Muscle layer of colon (tissue), 2 donors: ENCODE measurements around the gene PLAC1.

ENCODE experiments used
- H3K27ac ChIP-seq: one replicate; pipeline ENCODE4 v1.7.0; 2013; ENCODE audit warnings: low read depth, mild to moderate bottlenecking, low read length, moderate library complexity
- H3K27me3 ChIP-seq, 2 donors: one replicate each; pipeline ENCODE4 v1.7.0; 2013; ENCODE audit warnings: low read length in 2 of 2, mild to moderate bottlenecking in 2 of 2; ENCODE audit not compliant: insufficient read depth in 2 of 2, control insufficient read depth in 1 of 2
- H3K36me3 ChIP-seq: one replicate; pipeline ENCODE4 v1.7.0; 2013; ENCODE audit warnings: mild to moderate bottlenecking, low read length; ENCODE audit not compliant: insufficient read depth
- H3K4me1 ChIP-seq: one replicate; pipeline ENCODE4 v1.7.0; 2013; ENCODE audit warnings: mild to moderate bottlenecking, low read length; ENCODE audit not compliant: insufficient read depth
- H3K4me3 ChIP-seq, 2 donors: one replicate each; pipeline ENCODE4 v1.7.0; 2013; ENCODE audit warnings: low read length in 2 of 2, low read depth in 1 of 2, mild to moderate bottlenecking in 1 of 2, moderate library complexity in 1 of 2
- H3K9ac ChIP-seq: one replicate; pipeline ENCODE4 v1.7.0; 2013; ENCODE audit warnings: low read length
- H3K9me3 ChIP-seq: one replicate; pipeline ENCODE4 v1.7.0; 2013; ENCODE audit warnings: mild to moderate bottlenecking, low read length
- donor health status: abdominal sarcoma.
- donor health status: Adenocarcinoma of cecum.

PLAC1 gene

GRCh38 chrX:134570899-134571298 is 87.4 kb downstream of the PLAC1 start:
- H3K27ac ChIP-seq = no peak overlapping the region
- peaks cover 4 to 8% of the 10 kb centered on the region in 2 donors for H3K27me3 ChIP-seq
- H3K4me1 ChIP-seq = no peaks in the 10 kb centered on the region
- no peaks in the 10 kb centered on the region for H3K9me3 ChIP-seq
- H3K9ac ChIP-seq = no peak overlapping the region
- no peak overlapping the region for H3K4me3 ChIP-seq
- H3K36me3 ChIP-seq = no peaks in the 10 kb centered on the region

- Histone ChIP-seq H3K27me3 (peaks cover 4 to 8% of the 10 kb centered on the region in 2 donors), H3K27ac (no peak overlapping the region), H3K36me3 (no peaks in the 10 kb centered on the region), H3K9me3 (no peaks in the 10 kb centered on the region), H3K4me3 (no peak overlapping the region), H3K9ac (no peak overlapping the region), H3K4me1 (no peaks in the 10 kb centered on the region)
Observed at GRCh38 chrX:134570509-134570846, 87.8 kb downstream of the PLAC1 start.

- no peak overlapping the region for H3K4me3 ChIP-seq
- no peaks in the 10 kb centered on the region for H3K4me1 ChIP-seq
- no peak overlapping the region for H3K27ac ChIP-seq
- no peak overlapping the region for H3K9ac ChIP-seq
- no peaks in the 10 kb centered on the region for H3K9me3 ChIP-seq
- H3K36me3 ChIP-seq = no peaks in the 10 kb centered on the region
- peaks cover 1 to 4% of the 10 kb centered on the region in 2 donors for H3K27me3 ChIP-seq
Observed at GRCh38 chrX:134569306-134569705, 89.0 kb downstream of the PLAC1 start.

GRCh38 chrX:134568285-134569016 is 89.8 kb downstream of the PLAC1 start:
- Histone ChIP-seq H3K9me3 (no peaks in the 10 kb centered on the region), H3K36me3 (no peaks in the 10 kb centered on the region), H3K9ac (no peak overlapping the region), H3K4me3 (no peak overlapping the region), H3K4me1 (no peaks in the 10 kb centered on the region), H3K27ac (no peak overlapping the region), H3K27me3 (peaks cover 0 to 4% of the 10 kb centered on the region in 2 donors)

GRCh38 chrX:134566506-134566905 is 91.8 kb downstream of the PLAC1 start:
- H3K9me3 ChIP-seq = no peaks in the 10 kb centered on the region
- no peak overlapping the region for H3K4me3 ChIP-seq
- no peaks in the 10 kb centered on the region for H3K4me1 ChIP-seq
- H3K9ac ChIP-seq = no peak overlapping the region
- peaks cover 0 to 4% of the 10 kb centered on the region in 2 donors for H3K27me3 ChIP-seq
- H3K27ac ChIP-seq = no peak overlapping the region
- H3K36me3 ChIP-seq = no peaks in the 10 kb centered on the region

- Histone ChIP-seq H3K27me3 (peaks cover 0 to 4% of the 10 kb centered on the region in 2 donors), H3K9me3 (no peaks in the 10 kb centered on the region), H3K4me1 (no peaks in the 10 kb centered on the region), H3K9ac (no peak overlapping the region), H3K36me3 (no peaks in the 10 kb centered on the region), H3K27ac (no peak overlapping the region), H3K4me3 (no peak overlapping the region)
Observed at GRCh38 chrX:134562002-134562401, 96.3 kb downstream of the PLAC1 start.

GRCh38 chrX:134558133-134558532 is 100.1 kb downstream of the PLAC1 start:
- Histone ChIP-seq H3K9ac (no peak overlapping the region), H3K27me3 (peaks cover 0 to 5% of the 10 kb centered on the region in 2 donors), H3K4me1 (no peaks in the 10 kb centered on the region), H3K9me3 (no peaks in the 10 kb centered on the region), H3K27ac (no peak overlapping the region), H3K36me3 (no peaks in the 10 kb centered on the region), H3K4me3 (no peak overlapping the region)

- Histone ChIP-seq H3K4me1 (no peaks in the 10 kb centered on the region), H3K36me3 (no peaks in the 10 kb centered on the region), H3K27ac (no peak overlapping the region), H3K27me3 (peaks cover 8 to 31% of the 10 kb centered on the region in 2 donors), H3K9me3 (no peaks in the 10 kb centered on the region), H3K9ac (no peak overlapping the region), H3K4me3 (no peak overlapping the region)
Observed at GRCh38 chrX:134554291-134554690, 104.0 kb downstream of the PLAC1 start.

GRCh38 chrX:134552351-134552750 is 105.9 kb downstream of the PLAC1 start:
- Histone ChIP-seq H3K27ac (no peak overlapping the region), H3K4me1 (peaks cover 12% of the 10 kb centered on the region), H3K36me3 (no peaks in the 10 kb centered on the region), H3K4me3 (no peak overlapping the region), H3K27me3 (peaks cover 21 to 51% of the 10 kb centered on the region in 2 donors), H3K9ac (no peak overlapping the region), H3K9me3 (peaks cover 6% of the 10 kb centered on the region)

GRCh38 chrX:134551376-134552048 is 106.8 kb downstream of the PLAC1 start:
- H3K27me3 ChIP-seq = peaks cover 30 to 59% of the 10 kb centered on the region in 2 donors
- H3K4me3 ChIP-seq = no peak overlapping the region
- peaks cover 6% of the 10 kb centered on the region for H3K9me3 ChIP-seq
- H3K27ac ChIP-seq = no peak overlapping the region
- peaks cover 12% of the 10 kb centered on the region for H3K4me1 ChIP-seq
- no peaks in the 10 kb centered on the region for H3K36me3 ChIP-seq
- H3K9ac ChIP-seq = no peak overlapping the region

GRCh38 chrX:134548257-134549201 is 109.7 kb downstream of the PLAC1 start:
- Histone ChIP-seq H3K27me3 (peaks cover 49 to 80% of the 10 kb centered on the region in 2 donors), H3K9me3 (peaks cover 6% of the 10 kb centered on the region), H3K27ac (no peak overlapping the region), H3K9ac (no peak overlapping the region), H3K36me3 (no peaks in the 10 kb centered on the region), H3K4me3 (peak overlapping the region; percentile 31 to 50), H3K4me1 (peaks cover 12% of the 10 kb centered on the region)
